ENCODE results near the gene ALDH1L1. TPM values are rescaled to one million over a fixed set of nuclear protein-coding genes. Genes with fewer than 3 reads are reported as not detected.

Gene ALDH1L1
- not detected in 2 replicates for total RNA-seq

GRCh38 chr3:126180477-126181397 lies at the start of gene ALDH1L1:
ALDH1L1 (minus strand) TSS chr3:126180586; CDS start chr3:126160979, 19,607 bp downstream.
- Mint-ChIP-seq H3K27ac (no peak within 1 kb of the TSS), H3K4me1 (ENCODE audit: low read depth) (no peaks in the 10 kb centered on the region), H3K9me3 (no peaks in the 10 kb centered on the region), H3K4me3 (no peak within 1 kb of the TSS), H3K36me3 (ENCODE audit: low read depth) (no peaks in the 10 kb centered on the region), H3K27me3 (ENCODE audit: insufficient read depth) (peaks cover 40% of the 10 kb centered on the region)
- intact Hi-C loops (cut with micrococcal nuclease), result no loop called here
- DNase-seq (ENCODE audit: low spot score), result no peak

GRCh38 chr3:126226374-126226773 lies 46.0 kb upstream of the ALDH1L1 start:
- no peak overlapping the region for H3K4me3 Mint-ChIP-seq
- intact Hi-C loops (cut with micrococcal nuclease), result loop anchor here (1.0 kb wide), 1 partner anchor 22 kb away; no protein-coding TSS in a partner anchor
- no peaks in the 10 kb centered on the region for H3K9me3 Mint-ChIP-seq
- H3K27me3 Mint-ChIP-seq (ENCODE audit: insufficient read depth), result peaks cover 9% of the 10 kb centered on the region
- no peaks in the 10 kb centered on the region for H3K4me1 Mint-ChIP-seq (ENCODE audit: low read depth)
- H3K36me3 Mint-ChIP-seq (ENCODE audit: low read depth), result no peaks in the 10 kb centered on the region
- H3K27ac Mint-ChIP-seq, result no peak overlapping the region
- no peak for DNase-seq (ENCODE audit: low spot score)

GRCh38 chr3:126216416-126216815 lies 36.0 kb upstream of the ALDH1L1 start:
- intact Hi-C loops (cut with micrococcal nuclease), result no loop called here
- H3K27me3 Mint-ChIP-seq (ENCODE audit: insufficient read depth), result peaks cover 45% of the 10 kb centered on the region
- no peaks in the 10 kb centered on the region for H3K9me3 Mint-ChIP-seq
- no peaks in the 10 kb centered on the region for H3K36me3 Mint-ChIP-seq (ENCODE audit: low read depth)
- H3K27ac Mint-ChIP-seq, result no peak overlapping the region
- no peak overlapping the region for H3K4me3 Mint-ChIP-seq
- H3K4me1 Mint-ChIP-seq (ENCODE audit: low read depth), result no peaks in the 10 kb centered on the region
- no peak for DNase-seq (ENCODE audit: low spot score)

- no peaks in the 10 kb centered on the region for H3K36me3 Mint-ChIP-seq (ENCODE audit: low read depth)
- H3K27me3 Mint-ChIP-seq (ENCODE audit: insufficient read depth), result peaks cover 44% of the 10 kb centered on the region
- no peak for DNase-seq (ENCODE audit: low spot score)
- intact Hi-C loops (cut with micrococcal nuclease), result no loop called here
- no peak overlapping the region for H3K4me3 Mint-ChIP-seq
- no peaks in the 10 kb centered on the region for H3K4me1 Mint-ChIP-seq (ENCODE audit: low read depth)
- no peaks in the 10 kb centered on the region for H3K9me3 Mint-ChIP-seq
- H3K27ac Mint-ChIP-seq, result no peak overlapping the region
These were observed 33.1 kb upstream of the ALDH1L1 start for GRCh38 chr3:126213379-126214028.

GRCh38 chr3:126212620-126213378 lies 32.4 kb upstream of the ALDH1L1 start:
- intact Hi-C loops (cut with micrococcal nuclease), result no loop called here
- Mint-ChIP-seq H3K4me1 (ENCODE audit: low read depth) (no peaks in the 10 kb centered on the region), H3K4me3 (peak overlapping the region; percentile 30), H3K27ac (no peak overlapping the region), H3K9me3 (no peaks in the 10 kb centered on the region), H3K36me3 (ENCODE audit: low read depth) (no peaks in the 10 kb centered on the region), H3K27me3 (ENCODE audit: insufficient read depth) (peaks cover 44% of the 10 kb centered on the region)
- DNase-seq (ENCODE audit: low spot score), result no peak

- Mint-ChIP-seq H3K27me3 (ENCODE audit: insufficient read depth) (peaks cover 40% of the 10 kb centered on the region), H3K27ac (no peak overlapping the region), H3K9me3 (no peaks in the 10 kb centered on the region), H3K4me3 (no peak overlapping the region), H3K4me1 (ENCODE audit: low read depth) (no peaks in the 10 kb centered on the region), H3K36me3 (ENCODE audit: low read depth) (no peaks in the 10 kb centered on the region)
- intact Hi-C loops (cut with micrococcal nuclease), result no loop called here
- no peak for DNase-seq (ENCODE audit: low spot score)
These were observed 31.8 kb upstream of the ALDH1L1 start for GRCh38 chr3:126212250-126212619.

GRCh38 chr3:126211569-126211968 lies 31.2 kb upstream of the ALDH1L1 start:
- DNase-seq (ENCODE audit: low spot score), result no peak
- intact Hi-C loops (cut with micrococcal nuclease), result no loop called here
- H3K9me3 Mint-ChIP-seq, result no peaks in the 10 kb centered on the region
- H3K27me3 Mint-ChIP-seq (ENCODE audit: insufficient read depth), result peaks cover 40% of the 10 kb centered on the region
- H3K27ac Mint-ChIP-seq, result no peak overlapping the region
- no peaks in the 10 kb centered on the region for H3K4me1 Mint-ChIP-seq (ENCODE audit: low read depth)
- H3K4me3 Mint-ChIP-seq, result no peak overlapping the region
- no peaks in the 10 kb centered on the region for H3K36me3 Mint-ChIP-seq (ENCODE audit: low read depth)

- H3K4me1 Mint-ChIP-seq (ENCODE audit: low read depth), result no peaks in the 10 kb centered on the region
- H3K27ac Mint-ChIP-seq, result no peak overlapping the region
- no peaks in the 10 kb centered on the region for H3K9me3 Mint-ChIP-seq
- peaks cover 35% of the 10 kb centered on the region for H3K27me3 Mint-ChIP-seq (ENCODE audit: insufficient read depth)
- intact Hi-C loops (cut with micrococcal nuclease), result no loop called here
- H3K36me3 Mint-ChIP-seq (ENCODE audit: low read depth), result no peaks in the 10 kb centered on the region
- DNase-seq (ENCODE audit: low spot score), result no peak
- H3K4me3 Mint-ChIP-seq, result no peak overlapping the region
These were observed 30.2 kb upstream of the ALDH1L1 start for GRCh38 chr3:126210606-126211005.

GRCh38 chr3:126209741-126210140 lies 29.4 kb upstream of the ALDH1L1 start:
- intact Hi-C loops (cut with micrococcal nuclease), result no loop called here
- DNase-seq (ENCODE audit: low spot score), result no peak
- no peak overlapping the region for H3K4me3 Mint-ChIP-seq
- peaks cover 29% of the 10 kb centered on the region for H3K27me3 Mint-ChIP-seq (ENCODE audit: insufficient read depth)
- H3K9me3 Mint-ChIP-seq, result no peaks in the 10 kb centered on the region
- H3K27ac Mint-ChIP-seq, result no peak overlapping the region
- H3K4me1 Mint-ChIP-seq (ENCODE audit: low read depth), result no peaks in the 10 kb centered on the region
- H3K36me3 Mint-ChIP-seq (ENCODE audit: low read depth), result no peaks in the 10 kb centered on the region

GRCh38 chr3:126208606-126209256 lies 28.3 kb upstream of the ALDH1L1 start:
- H3K36me3 Mint-ChIP-seq (ENCODE audit: low read depth), result no peaks in the 10 kb centered on the region
- H3K4me3 Mint-ChIP-seq, result no peak overlapping the region
- H3K27ac Mint-ChIP-seq, result no peak overlapping the region
- H3K4me1 Mint-ChIP-seq (ENCODE audit: low read depth), result no peaks in the 10 kb centered on the region
- intact Hi-C loops (cut with micrococcal nuclease), result no loop called here
- DNase-seq (ENCODE audit: low spot score), result no peak
- H3K27me3 Mint-ChIP-seq (ENCODE audit: insufficient read depth), result peaks cover 19% of the 10 kb centered on the region
- H3K9me3 Mint-ChIP-seq, result no peaks in the 10 kb centered on the region

GRCh38 chr3:126208182-126208581 lies 27.8 kb upstream of the ALDH1L1 start:
- H3K27ac Mint-ChIP-seq, result no peak overlapping the region
- no peak for DNase-seq (ENCODE audit: low spot score)
- H3K36me3 Mint-ChIP-seq (ENCODE audit: low read depth), result no peaks in the 10 kb centered on the region
- peaks cover 17% of the 10 kb centered on the region for H3K27me3 Mint-ChIP-seq (ENCODE audit: insufficient read depth)
- H3K9me3 Mint-ChIP-seq, result no peaks in the 10 kb centered on the region
- intact Hi-C loops (cut with micrococcal nuclease), result no loop called here
- H3K4me1 Mint-ChIP-seq (ENCODE audit: low read depth), result no peaks in the 10 kb centered on the region
- no peak overlapping the region for H3K4me3 Mint-ChIP-seq

GRCh38 chr3:126207166-126207565 lies 26.8 kb upstream of the ALDH1L1 start:
- no peak for DNase-seq (ENCODE audit: low spot score)
- Mint-ChIP-seq H3K4me1 (ENCODE audit: low read depth) (no peaks in the 10 kb centered on the region), H3K9me3 (no peaks in the 10 kb centered on the region), H3K27ac (no peak overlapping the region), H3K27me3 (ENCODE audit: insufficient read depth) (peaks cover 18% of the 10 kb centered on the region), H3K4me3 (no peak overlapping the region), H3K36me3 (ENCODE audit: low read depth) (no peaks in the 10 kb centered on the region)
- intact Hi-C loops (cut with micrococcal nuclease), result no loop called here
